HepG2 (cell line): ENCODE measurements around the gene SELENOM. TPM values are rescaled to one million over a fixed set of nuclear protein-coding genes. Genes with fewer than 3 reads are reported as not detected.

Experiments used
- ATAC-seq: fragments of 200-7000 bp; cut with Tn5 transposase; 3 replicates; pipeline ENCODE4 v1.9.1; 2020; ENCODE audit warnings: mild to moderate bottlenecking, moderate library complexity
- BruUV-seq: library from RNA; stranded (reverse); fragments of 400-500 nt; replicated peaks from 2 replicates; lab custom pipeline; 2021; lab: Mats Ljungman, UMichigan
- CTCF ChIA-PET: fragments of 300-600 bp; formaldehyde crosslinking; extraction: SDS; loops from one replicate; lab custom pipeline; 2021; ENCODE audit warnings: low total read pairs, inconsistent platforms, low intra/inter-chr PET ratio; lab: Yijun Ruan, JAX
- POLR2A ChIA-PET: fragments of 350-600 bp; sonication (Branson Sonifier 250); formaldehyde crosslinking; loops from one replicate; lab custom pipeline; 2020; ENCODE audit warnings: antibody characterized with exemption, inconsistent platforms; lab: Yijun Ruan, JAX
- DNase-seq: peaks from one replicate; pipeline ENCODE4 v3.0.0-alpha.2; 2015; ENCODE audit warnings: low spot score
- FAIRE-seq: peaks from 3 replicates; lab custom pipeline; 2011; peaks lifted over from hg19 to GRCh38; lab: Jason Lieb, UNC
- H2AFZ ChIP-seq: one replicate; pipeline ENCODE4 v1.6.1; 2011; ENCODE audit warnings: low read length, inconsistent platforms
- H3K27ac ChIP-seq: fragments of 300-600 bp; 3 replicates; pipeline ENCODE4 v1.8.0; 2011; ENCODE audit warnings: mixed run types, mild to moderate bottlenecking, mixed read lengths, low read length, inconsistent platforms; ENCODE audit not compliant: insufficient read depth; ENCODE audit errors: extremely low read length
- H3K27me3 ChIP-seq, 2 experiments: fragments of 200-600 bp in 1 of 2; 2 replicates in 1 of 2; 3 replicates in 1 of 2; pipeline versions ENCODE4 v1.6.0 to v1.8.0; 2011; ENCODE audit warnings: low read length in 2 of 2, mild to moderate bottlenecking in 2 of 2, moderate library complexity in 2 of 2, inconsistent platforms in 1 of 2; ENCODE audit not compliant: insufficient read depth in 2 of 2, control insufficient read depth in 1 of 2
- H3K36me3 ChIP-seq, 2 experiments: fragments of 200-600 bp in 1 of 2; replicated peaks in 1 of 2; 2 replicates in 1 of 2; 3 replicates in 1 of 2; pipeline versions ENCODE4 v1.5.1 to v1.8.0; 2011; ENCODE audit warnings: low read length in 2 of 2, inconsistent platforms in 1 of 2; ENCODE audit not compliant: insufficient read depth in 2 of 2, control insufficient read depth in 1 of 2
- H3K4me1 ChIP-seq: 2 replicates; pipeline ENCODE4 v1.5.1; 2012; ENCODE audit warnings: low read length, inconsistent platforms; ENCODE audit not compliant: insufficient read depth
- H3K4me2 ChIP-seq: 2 replicates; pipeline ENCODE4 v1.6.0; 2011; ENCODE audit warnings: low read depth, low read length, inconsistent platforms
- H3K4me3 ChIP-seq, 3 experiments: fragments of 200-600 bp in 1 of 3; sonication (generic), shearing (Covaris generic) in 1 of 3; replicated peaks in 1 of 3; 2 replicates each; pipeline ENCODE4 v1.5.1; 2011 to 2016; ENCODE audit warnings: low read length in 3 of 3, inconsistent platforms in 2 of 3, low read depth in 2 of 3, mild to moderate bottlenecking in 2 of 3, control low read depth in 1 of 3, mixed read lengths in 1 of 3; ENCODE audit not compliant: insufficient read depth in 1 of 3
- H3K79me2 ChIP-seq: one replicate; pipeline ENCODE4 v1.6.1; 2011; ENCODE audit warnings: low read length, inconsistent platforms; ENCODE audit not compliant: insufficient read depth
- H3K9ac ChIP-seq: 2 replicates; pipeline ENCODE4 v1.6.0; 2011; ENCODE audit warnings: mild to moderate bottlenecking, low read depth, low read length, inconsistent platforms; ENCODE audit not compliant: insufficient read depth
- H3K9me3 ChIP-seq: 2 replicates; pipeline ENCODE4 v1.5.1; 2012; ENCODE audit warnings: mild to moderate bottlenecking, low read length
- H4K20me1 ChIP-seq: 2 replicates; pipeline ENCODE4 v1.6.0; 2011; ENCODE audit warnings: inconsistent platforms, mild to moderate bottlenecking, low read length, moderate library complexity; ENCODE audit not compliant: insufficient read depth
- CCAR2 ChIP-seq: fragments of 200-400 bp; formaldehyde crosslinking; optimal IDR thresholded peaks from 2 replicates; pipeline ENCODE3; 2018; ENCODE audit warnings: low read depth, mild to moderate bottlenecking, low read length, moderate library complexity
- KDM6A ChIP-seq: IDR thresholded peaks from 2 replicates; pipeline ENCODE4 v1.6.1; 2016; ENCODE audit warnings: low read depth
- KMT2A ChIP-seq: sonication (generic); formaldehyde crosslinking; IDR thresholded peaks from 2 replicates; pipeline ENCODE4 v1.4.0; 2020; ENCODE audit warnings: missing genetic modification reagents
- PHF8 ChIP-seq: sonication (generic); formaldehyde crosslinking; IDR thresholded peaks from 2 replicates; pipeline ENCODE4 v1.5.0; 2020; ENCODE audit warnings: missing genetic modification reagents
- POLR2G ChIP-seq: fragments of 200-400 bp; formaldehyde crosslinking; IDR thresholded peaks from 2 replicates; pipeline ENCODE4 v1.6.1; 2018; ENCODE audit warnings: mild to moderate bottlenecking, low read depth, low read length, moderate library complexity
- RARG ChIP-seq: sonication (generic); formaldehyde crosslinking; IDR thresholded peaks from 2 replicates; pipeline ENCODE4 v1.4.0; 2020; ENCODE audit warnings: low read depth, mild to moderate bottlenecking, missing genetic modification reagents
- RFX5 ChIP-seq: IDR thresholded peaks from 2 replicates; pipeline ENCODE4 v1.6.1; 2011; ENCODE audit warnings: low read depth, low read length, improper control_type of control experiment
- SRY ChIP-seq: sonication (generic); formaldehyde crosslinking; IDR thresholded peaks from 2 replicates; pipeline ENCODE4 v1.8.0; 2022; ENCODE audit warnings: mild to moderate bottlenecking, missing genetic modification reagents
- ZNF501 ChIP-seq: sonication (generic); formaldehyde crosslinking; IDR thresholded peaks from 2 replicates; pipeline ENCODE4 v1.5.1; 2020; ENCODE audit warnings: mild to moderate bottlenecking, moderate library complexity, missing genetic modification reagents
- ZNF792 ChIP-seq: IDR thresholded peaks from 2 replicates; pipeline ENCODE4 v1.6.1; 2016
- WGBS: methylation state at CpG from one replicate; pipeline ENCODE4 v1.1.6; 2017; ENCODE audit warnings: low lambda C conversion rate; 5-methylcytosine and 5-hydroxymethylcytosine counted together
- in situ Hi-C: cut with HindIII; loops from 2 replicates; pipeline ENCODE4 v1.10.0; 2017; ENCODE audit warnings: low pct_unique_long_range_greater_than_20kb; ENCODE audit not compliant: extremely low pct_ligation_motif_present
- intact Hi-C: fragments of 100-400 bp; cut with micrococcal nuclease; formaldehyde crosslinking; loops from one replicate; pipeline ENCODE4 v1.10.0; 2022; ENCODE audit not compliant: unreplicated experiment
- polyA plus RNA-seq, 8 experiments: library from polyadenylated mRNA; depleted of rRNA in 3 of 8; stranded (reverse) in 7 of 8; unstranded in 1 of 8; fragments of >200 nt; fragmentation: Illumina TruSeq in 4 of 8; extraction: Trizol in 4 of 8; gene quantifications; 2 replicates each; pipeline versions ENCODE4 v1.2.1 to v1.2.3, GENCODE V29; 2011 to 2016; ENCODE audit warnings: low read depth in 4 of 8, missing spikeins in 1 of 8, mixed read lengths in 1 of 8; ENCODE audit not compliant: insufficient read depth in 1 of 8
- total RNA-seq, 5 experiments: library from RNA; depleted of rRNA; stranded (reverse); fragments of >200 nt; fragmentation: Illumina TruSeq; extraction: Trizol; gene quantifications; 2 replicates each; pipeline ENCODE4 v1.2.3, GENCODE V29; 2016; ENCODE audit warnings: low read depth in 1 of 5
- TF ChIP-seq, protein P1 (sequence below): sonication (generic); formaldehyde crosslinking; IDR thresholded peaks from 2 replicates; pipeline ENCODE4 v1.5.0; 2020; ENCODE audit warnings: missing genetic modification reagents
- TF ChIP-seq, protein P2 (sequence below): sonication (generic); formaldehyde crosslinking; IDR thresholded peaks from 2 replicates; pipeline ENCODE4 v1.5.1; 2020; ENCODE audit warnings: mild to moderate bottlenecking, missing genetic modification reagents, moderate library complexity
- TF ChIP-seq, protein P3 (sequence below): sonication (generic); formaldehyde crosslinking; IDR thresholded peaks from 2 replicates; pipeline ENCODE4 v1.4.0; 2020; ENCODE audit warnings: missing genetic modification reagents
- TF ChIP-seq, protein P4 (sequence below): sonication (generic); formaldehyde crosslinking; IDR thresholded peaks from 2 replicates; pipeline ENCODE4 v1.5.1; 2020; ENCODE audit warnings: mild to moderate bottlenecking, missing genetic modification reagents
- TF ChIP-seq, protein P5 (sequence below): sonication (generic); formaldehyde crosslinking; IDR thresholded peaks from 2 replicates; pipeline ENCODE4 v1.8.0; 2022; ENCODE audit warnings: missing genetic modification reagents, low read depth, mild to moderate bottlenecking, borderline replicate concordance

SELENOM gene
- total and polyA plus RNA-seq, 2 of the 13 experiments (the other 11 are each of a cell fraction or from before 2014, with no cell fraction given) = 4.1 to 4.3 TPM

DNA sequence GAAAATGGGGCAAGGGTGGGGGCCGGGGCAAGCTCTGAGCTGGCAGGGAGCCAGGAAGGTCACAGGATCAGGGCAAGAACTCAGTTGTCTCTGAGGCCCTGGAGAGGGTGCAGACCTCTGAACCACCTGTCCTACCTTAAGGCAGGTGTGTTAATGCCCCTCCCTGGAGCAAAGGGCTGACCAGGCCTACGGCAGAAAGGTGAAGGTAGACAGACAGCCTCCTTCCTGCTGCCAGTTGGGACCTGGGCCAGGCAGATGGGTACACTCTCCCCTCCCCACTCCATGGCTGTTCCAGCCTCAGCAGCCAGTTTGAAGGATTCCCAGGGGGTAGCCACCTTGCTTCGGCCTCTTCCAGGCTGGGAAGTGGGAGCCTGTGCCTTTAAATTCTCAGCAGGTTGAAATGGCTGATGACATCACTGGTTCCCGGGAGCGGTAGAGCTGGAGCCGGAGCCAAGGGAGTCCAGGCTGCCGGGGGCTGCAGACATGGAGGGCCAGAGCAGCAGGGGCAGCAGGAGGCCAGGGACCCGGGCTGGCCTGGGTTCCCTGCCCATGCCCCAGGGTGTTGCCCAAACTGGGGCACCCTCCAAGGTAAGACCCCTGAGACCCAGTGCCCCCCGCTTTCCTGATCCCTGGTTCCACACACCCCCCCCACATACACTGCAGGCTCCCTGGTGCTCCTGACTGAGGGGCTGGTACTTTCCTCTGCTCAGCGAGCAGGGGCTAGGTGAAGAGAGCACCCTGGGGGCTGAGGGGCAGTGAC, 15.3 kb upstream of the SELENOM start, which contains the start of gene INPP5J:
Gene INPP5J, plus strand, starts transcription at position 435 of the 760 bp plus-strand sequence. Its CDS starts 49 bp downstream, at position 484.
- no peaks in the 10 kb centered on the region for H4K20me1 ChIP-seq
- FAIRE-seq = no peak
- peak within 1 kb of the TSS; percentile 84 for H3K4me2 ChIP-seq
- H3K36me3 ChIP-seq = no peaks in the 10 kb centered on the region
- H3K79me2 ChIP-seq = no peaks in the 10 kb centered on the region
- intact Hi-C loops (no loop called here), in situ Hi-C loops (no loop called here)
- peak; percentile 62 for ATAC-seq
- no peaks in the 10 kb centered on the region for H3K9me3 ChIP-seq
- DNase-seq = peak; percentile 44
- H3K27ac ChIP-seq = no peak within 1 kb of the TSS
- ChIA-PET POLR2A (interaction anchor here (0.7 to 1.6 kb wide), 3 partner anchors 9 to 67 kb away, joined by 4 to 5 read pairs (median 4); no protein-coding TSS in a partner anchor), CTCF (no interaction called here)
- peak within 1 kb of the TSS; percentile 62; the same call in 1 of the 2 replicates for H3K9ac ChIP-seq
- no peak within 1 kb of the TSS for H2AFZ ChIP-seq
- peaks cover 1 to 28% of the 10 kb centered on the region in 2 experiments; a peak in 4 of 5 replicates for H3K27me3 ChIP-seq
- WGBS = 6% methylated on average over 7 of the region's 10 CpGs
- peak within 1 kb of the TSS; percentile 44 to 64 (median 60) for H3K4me3 ChIP-seq
- peaks cover 40% of the 10 kb centered on the region for H3K4me1 ChIP-seq
- BruUV-seq = no TSS peak
- no peak for TF ChIP-seq RARG
- no peak for TF ChIP-seq KMT2A (CRISPR knock-in tag)
- no peak for TF ChIP-seq ZNF501 (CRISPR knock-in tag)
- TF ChIP-seq, protein P1, sequence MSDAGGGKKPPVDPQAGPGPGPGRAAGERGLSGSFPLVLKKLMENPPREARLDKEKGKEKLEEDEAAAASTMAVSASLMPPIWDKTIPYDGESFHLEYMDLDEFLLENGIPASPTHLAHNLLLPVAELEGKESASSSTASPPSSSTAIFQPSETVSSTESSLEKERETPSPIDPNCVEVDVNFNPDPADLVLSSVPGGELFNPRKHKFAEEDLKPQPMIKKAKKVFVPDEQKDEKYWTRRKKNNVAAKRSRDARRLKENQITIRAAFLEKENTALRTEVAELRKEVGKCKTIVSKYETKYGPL (CRISPR knock-in tag) = no peak
- TF ChIP-seq, protein P2, sequence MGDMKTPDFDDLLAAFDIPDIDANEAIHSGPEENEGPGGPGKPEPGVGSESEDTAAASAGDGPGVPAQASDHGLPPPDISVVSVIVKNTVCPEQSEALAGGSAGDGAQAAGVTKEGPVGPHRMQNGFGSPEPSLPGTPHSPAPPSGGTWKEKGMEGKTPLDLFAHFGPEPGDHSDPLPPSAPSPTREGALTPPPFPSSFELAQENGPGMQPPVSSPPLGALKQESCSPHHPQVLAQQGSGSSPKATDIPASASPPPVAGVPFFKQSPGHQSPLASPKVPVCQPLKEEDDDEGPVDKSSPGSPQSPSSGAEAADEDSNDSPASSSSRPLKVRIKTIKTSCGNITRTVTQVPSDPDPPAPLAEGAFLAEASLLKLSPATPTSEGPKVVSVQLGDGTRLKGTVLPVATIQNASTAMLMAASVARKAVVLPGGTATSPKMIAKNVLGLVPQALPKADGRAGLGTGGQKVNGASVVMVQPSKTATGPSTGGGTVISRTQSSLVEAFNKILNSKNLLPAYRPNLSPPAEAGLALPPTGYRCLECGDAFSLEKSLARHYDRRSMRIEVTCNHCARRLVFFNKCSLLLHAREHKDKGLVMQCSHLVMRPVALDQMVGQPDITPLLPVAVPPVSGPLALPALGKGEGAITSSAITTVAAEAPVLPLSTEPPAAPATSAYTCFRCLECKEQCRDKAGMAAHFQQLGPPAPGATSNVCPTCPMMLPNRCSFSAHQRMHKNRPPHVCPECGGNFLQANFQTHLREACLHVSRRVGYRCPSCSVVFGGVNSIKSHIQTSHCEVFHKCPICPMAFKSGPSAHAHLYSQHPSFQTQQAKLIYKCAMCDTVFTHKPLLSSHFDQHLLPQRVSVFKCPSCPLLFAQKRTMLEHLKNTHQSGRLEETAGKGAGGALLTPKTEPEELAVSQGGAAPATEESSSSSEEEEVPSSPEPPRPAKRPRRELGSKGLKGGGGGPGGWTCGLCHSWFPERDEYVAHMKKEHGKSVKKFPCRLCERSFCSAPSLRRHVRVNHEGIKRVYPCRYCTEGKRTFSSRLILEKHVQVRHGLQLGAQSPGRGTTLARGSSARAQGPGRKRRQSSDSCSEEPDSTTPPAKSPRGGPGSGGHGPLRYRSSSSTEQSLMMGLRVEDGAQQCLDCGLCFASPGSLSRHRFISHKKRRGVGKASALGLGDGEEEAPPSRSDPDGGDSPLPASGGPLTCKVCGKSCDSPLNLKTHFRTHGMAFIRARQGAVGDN (CRISPR knock-in tag) = peak; percentile 43; the same call in 1 of the 2 replicates
- peak; percentile 72 for TF ChIP-seq RFX5
- TF ChIP-seq ZNF792 (CRISPR knock-in tag) = no peak
- TF ChIP-seq, protein P3, sequence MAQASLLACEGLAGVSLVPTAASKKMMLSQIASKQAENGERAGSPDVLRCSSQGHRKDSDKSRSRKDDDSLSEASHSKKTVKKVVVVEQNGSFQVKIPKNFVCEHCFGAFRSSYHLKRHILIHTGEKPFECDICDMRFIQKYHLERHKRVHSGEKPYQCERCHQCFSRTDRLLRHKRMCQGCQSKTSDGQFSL (CRISPR knock-in tag) = 0 out of 2 replicates have a peak, but pooled peaks have one; percentile 22
- peak; percentile 29; the same call in 1 of the 2 replicates for TF ChIP-seq POLR2G
- TF ChIP-seq PHF8 = 0 out of 2 replicates have a peak, but pooled peaks have one; percentile 0
- TF ChIP-seq, protein P4, sequence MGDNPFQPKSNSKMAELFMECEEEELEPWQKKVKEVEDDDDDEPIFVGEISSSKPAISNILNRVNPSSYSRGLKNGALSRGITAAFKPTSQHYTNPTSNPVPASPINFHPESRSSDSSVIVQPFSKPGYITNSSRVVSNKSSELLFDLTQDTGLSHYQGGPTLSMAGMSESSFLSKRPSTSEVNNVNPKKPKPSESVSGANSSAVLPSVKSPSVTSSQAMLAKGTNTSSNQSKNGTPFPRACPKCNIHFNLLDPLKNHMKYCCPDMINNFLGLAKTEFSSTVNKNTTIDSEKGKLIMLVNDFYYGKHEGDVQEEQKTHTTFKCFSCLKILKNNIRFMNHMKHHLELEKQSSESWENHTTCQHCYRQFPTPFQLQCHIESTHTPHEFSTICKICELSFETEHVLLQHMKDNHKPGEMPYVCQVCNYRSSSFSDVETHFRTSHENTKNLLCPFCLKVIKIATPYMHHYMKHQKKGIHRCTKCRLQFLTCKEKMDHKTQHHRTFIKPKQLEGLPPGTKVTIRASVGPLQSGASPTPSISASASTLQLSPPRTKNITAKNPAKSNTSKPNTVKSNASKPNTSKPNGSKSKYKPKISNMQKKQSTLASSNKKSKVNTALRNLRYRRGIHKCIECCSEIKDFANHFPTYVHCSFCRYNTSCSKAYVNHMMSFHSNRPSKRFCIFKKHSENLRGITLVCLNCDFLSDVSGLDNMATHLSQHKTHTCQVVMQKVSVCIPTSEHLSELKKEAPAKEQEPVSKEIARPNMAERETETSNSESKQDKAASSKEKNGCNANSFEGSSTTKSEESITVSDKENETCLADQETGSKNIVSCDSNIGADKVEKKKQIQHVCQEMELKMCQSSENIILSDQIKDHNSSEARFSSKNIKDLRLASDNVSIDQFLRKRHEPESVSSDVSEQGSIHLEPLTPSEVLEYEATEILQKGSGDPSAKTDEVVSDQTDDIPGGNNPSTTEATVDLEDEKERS = no peak
- TF ChIP-seq, protein P5, sequence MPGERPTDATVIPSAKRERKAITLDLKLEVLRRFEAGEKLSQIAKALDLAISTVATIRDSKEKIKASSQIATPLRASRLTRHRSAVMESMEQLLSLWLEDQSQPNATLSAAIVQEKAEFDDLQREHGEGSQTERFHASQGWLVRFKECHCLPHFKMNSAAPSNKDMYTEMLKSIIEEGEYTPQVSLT (CRISPR knock-in tag) = no peak
- 0 out of 2 replicates have a peak, but pooled peaks have one; percentile 55 for TF ChIP-seq SRY
- no peak for TF ChIP-seq KDM6A
- TF ChIP-seq CCAR2 = no peak
